Tibial nerve (tissue), 4 donors: ENCODE measurements around the gene LRRC27. TPM values are rescaled to one million over a fixed set of nuclear protein-coding genes. Genes with fewer than 3 reads are reported as not detected.

Experiments used
- DNase-seq, 2 donors: peaks; one replicate each; pipeline ENCODE4 v3.0.0-alpha.2; 2019; ENCODE audit warnings: low spot score in 2 of 2
- H3K27ac ChIP-seq, 4 donors: fragments of 200-600 bp; sonication (generic) in 3 of 4; one replicate each; pipeline ENCODE4 v1.5.1; 2017 to 2019; ENCODE audit warnings: mild to moderate bottlenecking in 1 of 4
- H3K27me3 ChIP-seq, 2 donors: fragments of 200-600 bp; sonication (generic) in 1 of 2; one replicate each; pipeline versions ENCODE4 v1.5.1 to v1.6.0; 2017 to 2019
- H3K36me3 ChIP-seq, 3 donors: fragments of 200-600 bp; sonication (generic); one replicate each; pipeline ENCODE4 v1.5.1; 2018 to 2019
- H3K4me1 ChIP-seq, 4 donors: fragments of 200-600 bp; sonication (generic) in 3 of 4; one replicate each; pipeline ENCODE4 v1.5.1; 2017 to 2019
- H3K4me3 ChIP-seq, 4 donors: fragments of 200-600 bp; sonication (generic) in 3 of 4; one replicate each; pipeline ENCODE4 v1.5.1; 2017 to 2019; ENCODE audit warnings: mild to moderate bottlenecking in 1 of 4, moderate library complexity in 1 of 4
- H3K9me3 ChIP-seq, 4 donors: fragments of 200-600 bp; sonication (generic) in 3 of 4; one replicate each; pipeline ENCODE4 v1.5.1; 2017 to 2019
- EP300 ChIP-seq, 2 donors: sonication (generic); formaldehyde crosslinking; IDR thresholded peaks; one replicate each; pipeline ENCODE4 v1.6.1; 2017; ENCODE audit warnings: antibody characterized with exemption in 2 of 2, mild to moderate bottlenecking in 1 of 2
- POLR2A ChIP-seq, 2 donors: fragments of 450-650 bp; IDR thresholded peaks; one replicate each; pipeline ENCODE4 v1.6.1; 2017; ENCODE audit warnings: antibody characterized with exemption in 2 of 2, mild to moderate bottlenecking in 2 of 2, moderate library complexity in 2 of 2
- WGBS, 2 donors: methylation state at CpG; one replicate each; pipeline ENCODE4 v1.1.5; 2018; 5-methylcytosine and 5-hydroxymethylcytosine counted together
- total RNA-seq, 4 donors: library from RNA; depleted of rRNA; stranded (reverse); fragments of >200 nt; gene quantifications; one replicate each; pipeline ENCODE4 v1.1.0, GENCODE V29; 2016
- TF ChIP-seq, protein P1 (sequence below), 5 experiments: fragments of 200-600 bp in 3 of 5; fragments of 450-650 bp in 2 of 5; sonication (generic) in 3 of 5; IDR thresholded peaks; one replicate each; pipeline ENCODE4 v1.5.1; 2016 to 2019; ENCODE audit warnings: antibody characterized with exemption in 5 of 5, mild to moderate bottlenecking in 3 of 5, moderate library complexity in 2 of 5

The LRRC27 gene
- total RNA-seq, 4 donors from 2014 or later: 10.1 to 21.6 (median 17.9) TPM

DNA sequence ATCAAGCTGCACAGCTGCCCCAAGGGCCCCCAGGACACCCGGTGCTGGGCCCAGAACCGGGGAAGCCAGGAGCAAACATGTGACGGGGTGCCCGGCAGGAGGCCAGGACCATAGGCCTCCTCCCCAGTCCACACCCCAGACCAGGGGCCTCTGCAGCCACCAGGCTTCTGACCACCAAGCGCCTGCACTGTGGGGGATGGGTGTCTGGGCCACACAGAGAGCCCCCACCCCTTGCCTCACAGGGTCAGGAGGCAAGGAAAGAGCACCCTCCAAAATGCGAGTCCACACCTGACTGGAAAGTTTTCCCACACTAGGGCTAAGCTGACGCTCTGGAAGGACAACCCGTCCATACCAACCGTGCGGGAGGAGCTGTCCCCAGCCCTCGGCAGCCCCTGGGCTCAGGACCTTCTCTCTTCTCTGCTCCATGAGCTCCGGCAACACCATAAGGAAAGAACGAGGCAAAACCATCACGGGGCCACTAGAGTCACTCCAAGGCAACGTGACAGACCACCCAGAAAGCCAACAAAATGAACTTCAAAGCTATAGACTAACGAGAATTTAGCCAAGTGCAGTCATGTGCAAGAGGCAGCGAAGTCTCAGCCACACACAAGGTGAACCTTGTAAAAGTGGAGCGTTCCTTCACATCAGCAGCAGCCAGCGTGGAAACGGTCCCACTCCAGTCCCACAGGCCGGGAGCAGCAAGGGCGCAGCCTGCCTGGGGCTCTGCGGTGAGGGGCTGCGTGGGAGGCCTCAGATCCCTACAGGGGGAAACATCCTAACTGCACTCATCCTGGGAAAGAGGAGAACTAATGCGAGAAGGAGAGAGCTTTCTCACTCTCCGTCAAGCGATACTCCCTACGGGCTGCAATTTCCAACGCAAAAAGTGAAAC lies 29.3 kb upstream of the LRRC27 start:
- TF ChIP-seq, protein P1, sequence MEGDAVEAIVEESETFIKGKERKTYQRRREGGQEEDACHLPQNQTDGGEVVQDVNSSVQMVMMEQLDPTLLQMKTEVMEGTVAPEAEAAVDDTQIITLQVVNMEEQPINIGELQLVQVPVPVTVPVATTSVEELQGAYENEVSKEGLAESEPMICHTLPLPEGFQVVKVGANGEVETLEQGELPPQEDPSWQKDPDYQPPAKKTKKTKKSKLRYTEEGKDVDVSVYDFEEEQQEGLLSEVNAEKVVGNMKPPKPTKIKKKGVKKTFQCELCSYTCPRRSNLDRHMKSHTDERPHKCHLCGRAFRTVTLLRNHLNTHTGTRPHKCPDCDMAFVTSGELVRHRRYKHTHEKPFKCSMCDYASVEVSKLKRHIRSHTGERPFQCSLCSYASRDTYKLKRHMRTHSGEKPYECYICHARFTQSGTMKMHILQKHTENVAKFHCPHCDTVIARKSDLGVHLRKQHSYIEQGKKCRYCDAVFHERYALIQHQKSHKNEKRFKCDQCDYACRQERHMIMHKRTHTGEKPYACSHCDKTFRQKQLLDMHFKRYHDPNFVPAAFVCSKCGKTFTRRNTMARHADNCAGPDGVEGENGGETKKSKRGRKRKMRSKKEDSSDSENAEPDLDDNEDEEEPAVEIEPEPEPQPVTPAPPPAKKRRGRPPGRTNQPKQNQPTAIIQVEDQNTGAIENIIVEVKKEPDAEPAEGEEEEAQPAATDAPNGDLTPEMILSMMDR (IDR thresholded peaks at IDR 0.05): no peak
- Histone ChIP-seq H3K27me3 (no peaks in the 10 kb centered on the region), H3K27ac (no peak overlapping the region), H3K4me3 (no peak overlapping the region), H3K9me3 (no peaks in the 10 kb centered on the region), H3K4me1 (peaks cover 0 to 13% (median 6%) of the 10 kb centered on the region in 4 donors), H3K36me3 (no peaks in the 10 kb centered on the region)
- 84 to 85% methylated on average over 28 to 29 of the region's 29 CpGs for WGBS, 2 donors
- no peak for DNase-seq

DNA sequence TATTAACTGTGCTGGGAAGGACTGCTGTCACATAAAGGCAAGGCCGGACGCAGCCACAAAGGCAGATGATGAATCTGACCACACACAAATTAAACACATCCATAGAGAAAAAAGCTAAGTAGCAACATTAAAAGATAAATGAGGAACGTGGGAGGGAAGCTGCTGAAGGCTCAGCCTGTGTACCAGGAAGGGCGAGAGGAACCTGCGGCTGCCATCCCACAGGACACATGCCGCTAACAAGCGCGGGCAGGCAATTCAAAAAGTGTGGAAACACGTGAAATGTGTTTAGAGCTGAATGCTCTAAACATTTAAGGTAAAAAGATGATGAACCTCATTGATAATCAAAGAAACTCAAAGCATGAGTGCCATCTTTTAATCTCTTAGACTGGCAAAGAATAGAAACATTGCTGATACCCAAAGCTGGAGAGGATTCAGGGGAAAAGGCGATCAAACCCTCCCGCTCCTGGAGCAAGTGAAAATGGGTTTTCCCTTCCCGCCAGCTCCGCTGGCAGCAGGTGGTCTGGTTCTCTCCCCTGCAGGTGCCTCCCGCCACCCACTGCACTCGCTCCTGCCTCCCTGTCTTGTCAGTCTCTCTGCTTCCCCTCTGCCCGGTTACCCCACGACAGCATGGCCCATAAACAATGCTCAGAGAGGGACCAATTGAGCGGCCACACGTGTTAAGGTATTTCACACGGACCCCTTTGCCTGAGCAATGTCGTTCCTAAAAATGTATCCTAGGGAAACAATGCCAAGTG lies 28.5 kb upstream of the LRRC27 start:
- H3K27ac ChIP-seq: no peak overlapping the region
- no peaks in the 10 kb centered on the region for H3K27me3 ChIP-seq
- no peak overlapping the region for H3K4me3 ChIP-seq
- no peaks in the 10 kb centered on the region for H3K9me3 ChIP-seq
- no peaks in the 10 kb centered on the region for H3K36me3 ChIP-seq
- peaks cover 0 to 13% (median 7%) of the 10 kb centered on the region in 4 donors for H3K4me1 ChIP-seq
- no peak for DNase-seq
- WGBS, 2 donors: 87% methylated on average over 21 of the region's 21 CpGs
- TF ChIP-seq, protein P1 (IDR thresholded peaks at IDR 0.05): no peak
- TF ChIP-seq POLR2A (IDR thresholded peaks at IDR 0.05) (no peak), EP300 (IDR thresholded peaks at IDR 0.05) (no peak)

DNA sequence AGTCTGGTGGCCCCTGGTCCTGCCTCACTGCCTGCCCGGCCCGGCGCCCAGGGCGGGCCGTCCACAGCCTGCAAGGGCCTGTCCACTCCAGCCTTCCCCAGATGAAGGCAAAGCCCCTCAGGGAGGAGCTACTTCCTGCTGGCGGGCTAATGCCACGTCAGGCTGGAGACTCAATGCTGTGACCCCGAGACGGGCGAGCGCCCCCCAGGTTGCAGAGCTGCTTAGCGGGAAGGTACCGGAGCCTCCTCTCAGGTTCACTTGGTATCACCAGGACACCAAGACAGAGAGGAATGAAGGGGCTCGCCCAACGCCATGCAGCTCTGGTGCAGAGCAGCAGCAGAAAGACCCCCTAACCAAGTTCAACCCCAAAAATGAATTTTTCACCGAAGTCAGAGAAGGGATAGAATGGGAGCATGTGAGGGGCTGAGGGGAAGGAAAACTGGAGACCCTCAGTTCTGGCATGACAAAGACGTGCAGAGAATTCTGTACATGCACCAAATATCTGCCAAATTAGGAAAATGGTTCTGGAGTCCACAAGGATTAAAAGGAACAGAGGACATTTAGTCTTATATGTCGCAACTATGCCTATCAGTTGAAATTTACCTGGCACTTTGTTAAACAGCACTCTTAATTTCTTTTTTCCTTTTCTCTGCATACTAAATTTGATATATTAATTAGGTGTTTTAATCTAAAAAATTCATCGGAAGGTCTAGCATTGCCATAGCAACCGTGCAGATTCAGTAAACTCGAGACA lies 27.1 kb upstream of the LRRC27 start:
- Histone ChIP-seq H3K36me3 (no peaks in the 10 kb centered on the region), H3K9me3 (no peaks in the 10 kb centered on the region), H3K27me3 (no peaks in the 10 kb centered on the region), H3K4me3 (no peak overlapping the region), H3K27ac (no peak overlapping the region), H3K4me1 (peaks cover 0 to 25% (median 9%) of the 10 kb centered on the region in 4 donors)
- no peak for DNase-seq
- TF ChIP-seq POLR2A (IDR thresholded peaks at IDR 0.05) (no peak), EP300 (IDR thresholded peaks at IDR 0.05) (no peak)
- TF ChIP-seq, protein P1 (IDR thresholded peaks at IDR 0.05): no peak
- 89 to 95% methylated on average over 21 of the region's 21 CpGs for WGBS, 2 donors

DNA sequence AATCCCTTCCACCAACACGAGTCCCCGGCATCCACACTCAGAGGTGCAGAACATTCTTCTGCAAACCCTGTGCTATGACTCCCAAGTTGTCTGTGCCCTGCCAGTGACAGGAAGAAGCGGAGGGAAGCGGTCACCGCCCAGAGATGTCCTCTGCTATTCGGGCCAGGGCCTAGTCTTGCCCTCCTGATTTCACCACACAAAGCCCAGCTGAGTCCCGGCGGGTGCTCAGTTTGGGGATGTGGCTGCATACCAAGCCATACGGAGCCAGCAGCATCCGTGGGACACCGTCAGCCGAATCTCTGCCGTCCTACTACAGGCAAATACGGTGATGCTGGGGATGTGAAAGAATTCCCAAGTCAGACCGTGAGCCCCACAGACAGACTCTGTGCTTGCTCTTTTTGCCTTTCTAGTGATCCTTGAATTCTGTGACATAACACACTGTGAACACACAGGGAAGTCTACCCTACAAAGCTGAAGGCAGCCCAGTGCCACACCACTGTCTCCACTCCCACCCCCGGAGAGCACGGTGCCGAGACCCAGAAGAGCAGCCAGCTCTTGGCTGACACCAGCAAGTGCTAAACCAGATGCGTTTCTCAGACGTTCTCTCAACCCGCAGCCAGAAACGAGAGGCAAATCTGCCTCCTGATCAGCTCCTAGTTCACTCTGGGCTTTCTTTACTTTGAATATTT lies 26.2 kb upstream of the LRRC27 start:
- no peak overlapping the region for H3K4me3 ChIP-seq
- H3K27me3 ChIP-seq: no peaks in the 10 kb centered on the region
- no peak for DNase-seq
- no peak for TF ChIP-seq POLR2A (IDR thresholded peaks at IDR 0.05)
- no peak for TF ChIP-seq EP300 (IDR thresholded peaks at IDR 0.05)
- TF ChIP-seq, protein P1 (IDR thresholded peaks at IDR 0.05): no peak
- peaks cover 0 to 25% (median 9%) of the 10 kb centered on the region in 4 donors for H3K4me1 ChIP-seq
- no peaks in the 10 kb centered on the region for H3K9me3 ChIP-seq
- no peak overlapping the region for H3K27ac ChIP-seq
- H3K36me3 ChIP-seq: no peaks in the 10 kb centered on the region
- 95% methylated on average over 22 of the region's 22 CpGs for WGBS, 2 donors
